HepG2 (cell line): Measurements from ENCODE around the gene DOC2A. TPM values are rescaled to one million over a fixed set of nuclear protein-coding genes. Genes with fewer than 3 reads are reported as not detected.
A peak's percentile ranks its signal among the peaks of the same experiment; 100 is the strongest.

ENCODE experiments used
- AFF4 ChIP-seq: sonication (generic); formaldehyde crosslinking; IDR thresholded peaks from 2 replicates; pipeline ENCODE4 v1.4.0; 2020; ENCODE audit warnings: missing genetic modification reagents
- AKNA ChIP-seq: sonication (generic); formaldehyde crosslinking; IDR thresholded peaks from 2 replicates; pipeline ENCODE4 v1.4.0; 2020; ENCODE audit warnings: missing genetic modification reagents, borderline replicate concordance
- FOSL2 ChIP-seq: sonication (generic); formaldehyde crosslinking; IDR thresholded peaks from 2 replicates; pipeline ENCODE4 v1.4.0; 2020; ENCODE audit warnings: missing genetic modification reagents
- FOXJ3 ChIP-seq: sonication (generic); formaldehyde crosslinking; IDR thresholded peaks from 2 replicates; pipeline ENCODE4 v1.4.0; 2020; ENCODE audit warnings: missing genetic modification reagents, mild to moderate bottlenecking, borderline replicate concordance
- HNF4A ChIP-seq: sonication (generic); formaldehyde crosslinking; IDR thresholded peaks from 2 replicates; pipeline ENCODE4 v1.4.0; 2020; ENCODE audit warnings: missing genetic modification reagents
- RXRA ChIP-seq: sonication (generic); formaldehyde crosslinking; IDR thresholded peaks from 2 replicates; pipeline ENCODE4 v1.5.1; 2020; ENCODE audit warnings: missing genetic modification reagents
- SIX4 ChIP-seq: sonication (generic); formaldehyde crosslinking; IDR thresholded peaks from 2 replicates; pipeline ENCODE4 v1.4.0; 2020; ENCODE audit warnings: missing genetic modification reagents
- SMYD3 ChIP-seq: sonication (generic); formaldehyde crosslinking; IDR thresholded peaks from 2 replicates; pipeline ENCODE4 v1.8.1; 2023; ENCODE audit warnings: mild to moderate bottlenecking, missing genetic modification reagents
- SRSF4 ChIP-seq: fragments of 200-400 bp; formaldehyde crosslinking; IDR thresholded peaks from one replicate; pipeline ENCODE4 v1.6.1; 2018; ENCODE audit warnings: mild to moderate bottlenecking, low read depth, low read length, moderate library complexity; ENCODE audit not compliant: poor library complexity, severe bottlenecking
- TBX2 ChIP-seq: sonication (generic); formaldehyde crosslinking; IDR thresholded peaks from 2 replicates; pipeline ENCODE4 v1.5.0; 2020; ENCODE audit warnings: missing genetic modification reagents, mild to moderate bottlenecking, borderline replicate concordance
- THYN1 ChIP-seq: sonication (generic); formaldehyde crosslinking; IDR thresholded peaks from 2 replicates; pipeline ENCODE4 v1.8.1; 2023; ENCODE audit warnings: low read depth, mild to moderate bottlenecking, moderate library complexity, missing genetic modification reagents, borderline replicate concordance
- ZBTB44 ChIP-seq: sonication (generic); formaldehyde crosslinking; IDR thresholded peaks from 2 replicates; pipeline ENCODE4 v1.4.0; 2020; ENCODE audit warnings: missing genetic modification reagents
- ZNF33A ChIP-seq: sonication (generic); formaldehyde crosslinking; IDR thresholded peaks from 2 replicates; pipeline ENCODE4 v1.5.1; 2020; ENCODE audit warnings: missing genetic modification reagents, mild to moderate bottlenecking, moderate library complexity, borderline replicate concordance
- ZNF749 ChIP-seq: sonication (generic); formaldehyde crosslinking; IDR thresholded peaks from 2 replicates; pipeline ENCODE4 v1.8.0; 2022; ENCODE audit warnings: mild to moderate bottlenecking, missing genetic modification reagents, moderate library complexity, borderline replicate concordance
- polyA plus RNA-seq, 8 experiments: library from polyadenylated mRNA; depleted of rRNA in 3 of 8; stranded (reverse) in 7 of 8; unstranded in 1 of 8; fragments of >200 nt; fragmentation: Illumina TruSeq in 4 of 8; extraction: Trizol in 4 of 8; gene quantifications; 2 replicates each; pipeline versions ENCODE4 v1.2.1 to v1.2.3, GENCODE V29; 2011 to 2016; ENCODE audit warnings: low read depth in 4 of 8, missing spikeins in 1 of 8, mixed read lengths in 1 of 8; ENCODE audit not compliant: insufficient read depth in 1 of 8
- total RNA-seq, 5 experiments: library from RNA; depleted of rRNA; stranded (reverse); fragments of >200 nt; fragmentation: Illumina TruSeq; extraction: Trizol; gene quantifications; 2 replicates each; pipeline ENCODE4 v1.2.3, GENCODE V29; 2016; ENCODE audit warnings: low read depth in 1 of 5
- TF ChIP-seq, protein P1 (sequence below): IDR thresholded peaks from 2 replicates; pipeline ENCODE4 v1.6.1; 2016

Gene DOC2A
- total and polyA plus RNA-seq, 2 of the 13 experiments (the other 11 are each of a cell fraction or from before 2014, with no cell fraction given): 0.15 to 0.55 TPM

- TF ChIP-seq AKNA (no peak), SIX4 (CRISPR knock-in tag) (peak; percentile 43; the same call in 1 of the 2 replicates), SRSF4 (no peak), AFF4 (CRISPR knock-in tag) (no peak), ZNF33A (CRISPR knock-in tag) (no peak), RXRA (CRISPR knock-in tag) (peak; percentile 45; the same call in 1 of the 2 replicates), SMYD3 (CRISPR knock-in tag) (no peak; the same call in none of the 2 replicates), FOSL2 (CRISPR knock-in tag) (no peak; the same call in 1 of the 2 replicates), TBX2 (peak; percentile 84), ZNF749 (CRISPR knock-in tag) (peak; percentile 88; the same call in 1 of the 2 replicates), FOXJ3 (no peak), HNF4A (CRISPR knock-in tag) (peak; percentile 40; the same call in 1 of the 2 replicates), ZBTB44 (CRISPR knock-in tag) (no peak), THYN1 (CRISPR knock-in tag) (no peak)
- TF ChIP-seq, protein P1, sequence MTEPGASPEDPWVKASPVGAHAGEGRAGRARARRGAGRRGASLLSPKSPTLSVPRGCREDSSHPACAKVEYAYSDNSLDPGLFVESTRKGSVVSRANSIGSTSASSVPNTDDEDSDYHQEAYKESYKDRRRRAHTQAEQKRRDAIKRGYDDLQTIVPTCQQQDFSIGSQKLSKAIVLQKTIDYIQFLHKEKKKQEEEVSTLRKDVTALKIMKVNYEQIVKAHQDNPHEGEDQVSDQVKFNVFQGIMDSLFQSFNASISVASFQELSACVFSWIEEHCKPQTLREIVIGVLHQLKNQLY (CRISPR knock-in tag): peak; percentile 75
These were observed 37.2 kb downstream of the DOC2A start, which contains the start of gene TAOK2 (continued) for GRCh38 chr16:29973384-29974246.
